Measurements from ENCODE around the gene ZNF330.
A peak's percentile ranks its signal among the peaks of the same experiment; 100 is the strongest.

Gene ZNF330

DNA sequence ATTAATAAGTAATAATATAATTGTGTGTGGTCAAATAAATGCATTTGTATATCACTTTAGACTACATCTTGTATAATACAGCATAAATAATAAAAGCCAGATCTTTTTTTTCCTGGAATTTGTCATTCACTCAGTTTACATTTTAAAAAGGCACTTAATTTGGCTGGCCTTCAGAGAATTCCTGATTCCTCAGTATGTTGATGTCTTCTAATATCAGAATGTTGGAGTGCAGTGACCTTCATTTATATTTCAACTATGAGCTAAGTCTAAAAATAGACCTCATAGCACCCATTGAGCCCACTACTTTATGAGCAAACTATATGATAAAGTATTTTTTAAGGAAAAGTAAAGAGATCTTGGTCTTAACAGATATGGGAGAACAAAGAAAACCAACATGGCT lies 27.8 kb downstream of the ZNF330 start:
- no peak overlapping the region for H3K27ac ChIP-seq
- no peak for TF ChIP-seq ZFX (IDR thresholded peaks at IDR 0.05; ENCODE audit: borderline replicate concordance)
- TF ChIP-seq, protein P1, sequence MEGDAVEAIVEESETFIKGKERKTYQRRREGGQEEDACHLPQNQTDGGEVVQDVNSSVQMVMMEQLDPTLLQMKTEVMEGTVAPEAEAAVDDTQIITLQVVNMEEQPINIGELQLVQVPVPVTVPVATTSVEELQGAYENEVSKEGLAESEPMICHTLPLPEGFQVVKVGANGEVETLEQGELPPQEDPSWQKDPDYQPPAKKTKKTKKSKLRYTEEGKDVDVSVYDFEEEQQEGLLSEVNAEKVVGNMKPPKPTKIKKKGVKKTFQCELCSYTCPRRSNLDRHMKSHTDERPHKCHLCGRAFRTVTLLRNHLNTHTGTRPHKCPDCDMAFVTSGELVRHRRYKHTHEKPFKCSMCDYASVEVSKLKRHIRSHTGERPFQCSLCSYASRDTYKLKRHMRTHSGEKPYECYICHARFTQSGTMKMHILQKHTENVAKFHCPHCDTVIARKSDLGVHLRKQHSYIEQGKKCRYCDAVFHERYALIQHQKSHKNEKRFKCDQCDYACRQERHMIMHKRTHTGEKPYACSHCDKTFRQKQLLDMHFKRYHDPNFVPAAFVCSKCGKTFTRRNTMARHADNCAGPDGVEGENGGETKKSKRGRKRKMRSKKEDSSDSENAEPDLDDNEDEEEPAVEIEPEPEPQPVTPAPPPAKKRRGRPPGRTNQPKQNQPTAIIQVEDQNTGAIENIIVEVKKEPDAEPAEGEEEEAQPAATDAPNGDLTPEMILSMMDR (IDR thresholded peaks at IDR 0.05) = no peak

GRCh38 chr4:141254326-141254725 lies 33.6 kb downstream of the ZNF330 start:
- no peak overlapping the region for H3K27ac ChIP-seq
- TF ChIP-seq, protein P1 (IDR thresholded peaks at IDR 0.05) = peak; percentile 21; the same call in 1 of the 2 replicates
- TF ChIP-seq ZFX (IDR thresholded peaks at IDR 0.05; ENCODE audit: borderline replicate concordance) = no peak

- TF ChIP-seq, protein P1 (IDR thresholded peaks at IDR 0.05) = no peak
- TF ChIP-seq ZFX (IDR thresholded peaks at IDR 0.05; ENCODE audit: borderline replicate concordance) = no peak
- no peak overlapping the region for H3K27ac ChIP-seq
Observed at GRCh38 chr4:141255016-141255415, 34.3 kb downstream of the ZNF330 start.

DNA sequence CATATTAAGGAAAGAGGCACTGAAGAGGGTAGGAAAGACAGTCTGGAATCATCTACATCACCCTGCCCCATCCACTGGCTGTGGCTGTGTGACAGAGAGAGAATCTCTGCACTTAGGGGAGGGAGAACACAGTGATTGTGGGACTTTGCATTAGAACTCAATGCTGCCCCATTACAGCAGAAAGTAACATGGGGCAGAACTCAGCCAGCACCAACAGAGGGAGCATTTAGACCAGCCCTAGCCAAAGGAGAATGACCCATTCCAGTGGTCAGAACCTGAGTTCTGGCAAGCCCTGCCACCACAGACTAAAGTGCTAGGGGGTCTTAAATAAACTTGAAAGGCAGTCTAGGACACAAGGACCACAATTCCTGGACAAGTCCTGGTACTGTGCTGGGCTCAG lies 37.9 kb downstream of the ZNF330 start:
- no peak for TF ChIP-seq ZFX (IDR thresholded peaks at IDR 0.05; ENCODE audit: borderline replicate concordance)
- TF ChIP-seq, protein P1 (IDR thresholded peaks at IDR 0.05) = no peak
- no peak overlapping the region for H3K27ac ChIP-seq

DNA sequence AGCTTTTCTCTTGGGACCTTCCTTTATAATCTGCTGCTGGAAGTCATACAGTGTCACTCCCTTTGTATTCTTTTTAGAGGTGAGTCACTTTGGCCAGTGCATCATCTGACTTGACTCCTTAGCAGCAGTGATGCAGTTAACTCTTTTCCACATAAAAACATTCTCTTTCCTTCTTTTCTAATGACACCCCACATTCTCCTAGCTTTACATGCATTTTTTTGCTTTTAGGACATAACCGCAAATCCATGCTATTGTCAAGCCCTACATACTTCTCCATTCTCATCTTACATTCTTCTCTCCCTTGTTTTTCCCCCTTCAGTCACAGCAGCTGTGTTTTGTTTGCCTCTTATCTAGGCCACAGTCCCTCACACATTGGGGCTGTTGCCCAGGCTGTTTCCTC lies 55.1 kb downstream of the ZNF330 start:
- no peak for TF ChIP-seq ZFX (IDR thresholded peaks at IDR 0.05; ENCODE audit: borderline replicate concordance)
- TF ChIP-seq, protein P1 (IDR thresholded peaks at IDR 0.05) = no peak
- H3K27ac ChIP-seq = no peak overlapping the region

- H3K27ac ChIP-seq = no peak overlapping the region
Observed at GRCh38 chr4:141283152-141283551, 62.5 kb downstream of the ZNF330 start.

GRCh38 chr4:141283563-141283962 lies 62.9 kb downstream of the ZNF330 start:
- H3K27ac ChIP-seq = no peak overlapping the region
- TF ChIP-seq, protein P1 (IDR thresholded peaks at IDR 0.05) = no peak
- TF ChIP-seq ZFX (IDR thresholded peaks at IDR 0.05; ENCODE audit: borderline replicate concordance) = no peak

More at GRCh38 chr4:141283152-141283551, 62.5 kb downstream of the ZNF330 start:
- TF ChIP-seq, protein P1 (IDR thresholded peaks at IDR 0.05) = no peak
- TF ChIP-seq ZFX (IDR thresholded peaks at IDR 0.05; ENCODE audit: borderline replicate concordance) = no peak

All from 22Rv1 (cell line).